Mesodermal cell (in vitro differentiated cells): ENCODE measurements around the gene ADAM33.

Experiments used
- H3K27ac ChIP-seq: 2 replicates; pipeline ENCODE4 v1.7.0; 2013; ENCODE audit warnings: mild to moderate bottlenecking, low read depth, low read length, moderate library complexity; ENCODE audit not compliant: severe bottlenecking
- H3K36me3 ChIP-seq: 2 replicates; pipeline ENCODE4 v1.7.1; 2013; ENCODE audit warnings: mild to moderate bottlenecking, low read length, moderate library complexity; ENCODE audit not compliant: control insufficient read depth, insufficient read depth
- H3K4me1 ChIP-seq: one replicate; pipeline ENCODE4 v1.7.1; 2013; ENCODE audit warnings: mild to moderate bottlenecking, low read length; ENCODE audit not compliant: insufficient read depth, control insufficient read depth, poor library complexity, severe bottlenecking
- H3K4me3 ChIP-seq: 2 replicates; pipeline ENCODE4 v1.7.0; 2013; ENCODE audit warnings: low read length, control low read depth, mild to moderate bottlenecking; ENCODE audit not compliant: insufficient read depth, poor library complexity, severe bottlenecking; ENCODE audit errors: extremely low read depth
- H3K9me3 ChIP-seq: 2 replicates; pipeline ENCODE4 v1.7.1; 2013; ENCODE audit warnings: mild to moderate bottlenecking, low read length, moderate library complexity; ENCODE audit not compliant: control insufficient read depth
- WGBS, 2 experiments: methylation state at CpG; one replicate each; pipeline ENCODE4 v1.1.5; 2013; ENCODE audit warnings: missing lambda C conversion rate in 2 of 2; ENCODE audit not compliant: insufficient coverage in 2 of 2; 5-methylcytosine and 5-hydroxymethylcytosine counted together

Gene ADAM33

DNA sequence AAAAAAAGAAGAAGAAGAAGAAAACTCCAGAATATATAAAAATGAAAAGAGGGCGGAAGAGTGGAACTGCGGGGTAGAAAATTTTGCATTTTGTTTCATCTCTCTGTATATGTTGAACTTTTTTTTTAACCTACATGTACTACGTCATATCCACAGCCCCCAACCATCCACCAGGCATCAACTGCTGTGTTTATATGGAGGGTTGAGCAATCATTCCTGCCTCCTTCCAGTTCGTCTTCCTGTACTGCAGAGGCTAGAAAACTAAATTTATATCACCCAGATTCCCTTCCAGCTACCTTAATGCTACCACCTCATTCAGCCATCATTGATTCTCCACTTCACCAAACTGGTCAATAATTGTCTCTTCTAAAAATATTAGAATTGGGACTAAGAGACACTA is 40.1 kb upstream of the ADAM33 start:
- H3K4me1 ChIP-seq = no peaks in the 10 kb centered on the region
- WGBS, 2 experiments = no CpG with 5 or more reads among the region's 4 CpGs
- no peaks in the 10 kb centered on the region for H3K9me3 ChIP-seq
- H3K36me3 ChIP-seq = no peaks in the 10 kb centered on the region
- no peak overlapping the region for H3K4me3 ChIP-seq
- no peak overlapping the region for H3K27ac ChIP-seq

DNA sequence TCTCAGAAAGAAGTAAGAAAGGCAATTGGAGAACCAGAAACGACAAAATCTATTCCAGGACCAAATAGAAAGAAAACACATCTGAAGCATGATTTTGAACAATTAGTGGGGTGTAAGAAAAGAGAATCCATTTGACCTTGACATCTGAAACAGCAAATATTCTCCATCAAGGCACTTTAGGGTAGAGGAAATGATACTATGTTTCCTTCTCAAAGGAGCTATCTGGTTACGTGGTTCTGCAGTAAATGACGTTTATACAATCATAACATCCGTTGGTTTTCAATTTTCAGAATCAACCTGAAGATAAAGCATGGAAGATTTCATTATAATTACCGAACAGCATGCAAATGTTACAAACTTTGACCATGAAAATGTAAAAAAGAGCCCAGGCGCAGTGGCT is 38.8 kb upstream of the ADAM33 start:
- Histone ChIP-seq H3K36me3 (no peaks in the 10 kb centered on the region), H3K4me3 (no peak overlapping the region), H3K27ac (no peak overlapping the region), H3K9me3 (no peaks in the 10 kb centered on the region), H3K4me1 (no peaks in the 10 kb centered on the region)
- 78 to 89% methylated on average over 5 of the region's 6 CpGs for WGBS, 2 experiments

DNA sequence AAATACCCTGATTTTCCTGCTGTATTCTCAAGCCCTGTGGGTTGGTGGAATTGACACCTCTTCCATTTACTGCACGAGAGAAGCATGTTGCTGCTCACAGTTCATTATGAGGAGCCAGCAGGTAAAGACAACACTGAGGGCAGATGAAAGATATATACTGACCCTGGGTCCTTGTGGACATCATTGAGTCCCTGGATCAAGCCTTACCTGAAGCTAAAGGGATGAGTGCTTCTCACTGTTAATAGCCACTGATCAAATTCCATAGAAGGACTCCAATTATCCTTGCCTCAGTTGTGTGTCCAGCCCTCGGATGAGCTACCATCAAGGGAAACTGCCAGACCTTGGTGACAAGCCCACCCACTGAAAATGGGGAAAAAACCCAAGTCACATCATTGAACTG is 38.3 kb upstream of the ADAM33 start:
- H3K27ac ChIP-seq = no peak overlapping the region
- H3K36me3 ChIP-seq = no peaks in the 10 kb centered on the region
- no peaks in the 10 kb centered on the region for H3K9me3 ChIP-seq
- H3K4me1 ChIP-seq = no peaks in the 10 kb centered on the region
- WGBS, 2 experiments = 77 to 90% methylated on average over 2 of the region's 2 CpGs
- no peak overlapping the region for H3K4me3 ChIP-seq

DNA sequence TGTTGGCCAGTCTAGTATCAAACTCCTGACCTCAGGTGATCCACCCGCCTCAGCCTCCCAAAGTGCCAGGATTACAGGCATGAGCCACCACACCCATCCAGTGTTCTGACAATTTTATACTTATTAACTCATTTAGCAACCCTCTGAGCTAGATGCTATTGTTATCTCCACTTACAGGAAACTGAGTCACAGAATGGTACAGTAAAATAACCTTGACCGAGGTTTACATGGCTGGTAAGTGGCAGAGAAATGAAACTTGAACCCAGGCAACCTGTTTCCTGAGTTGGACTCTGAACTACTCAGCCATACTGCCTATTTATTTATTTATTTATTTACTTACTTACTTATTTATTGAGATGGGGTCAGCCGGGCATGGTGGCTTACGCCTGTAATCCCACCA is 37.2 kb upstream of the ADAM33 start:
- H3K4me3 ChIP-seq = no peak overlapping the region
- H3K4me1 ChIP-seq = no peaks in the 10 kb centered on the region
- H3K36me3 ChIP-seq = no peaks in the 10 kb centered on the region
- H3K27ac ChIP-seq = no peak overlapping the region
- no peaks in the 10 kb centered on the region for H3K9me3 ChIP-seq
- WGBS, 2 experiments = 86 to 100% methylated on average over 2 to 3 of the region's 4 CpGs

DNA sequence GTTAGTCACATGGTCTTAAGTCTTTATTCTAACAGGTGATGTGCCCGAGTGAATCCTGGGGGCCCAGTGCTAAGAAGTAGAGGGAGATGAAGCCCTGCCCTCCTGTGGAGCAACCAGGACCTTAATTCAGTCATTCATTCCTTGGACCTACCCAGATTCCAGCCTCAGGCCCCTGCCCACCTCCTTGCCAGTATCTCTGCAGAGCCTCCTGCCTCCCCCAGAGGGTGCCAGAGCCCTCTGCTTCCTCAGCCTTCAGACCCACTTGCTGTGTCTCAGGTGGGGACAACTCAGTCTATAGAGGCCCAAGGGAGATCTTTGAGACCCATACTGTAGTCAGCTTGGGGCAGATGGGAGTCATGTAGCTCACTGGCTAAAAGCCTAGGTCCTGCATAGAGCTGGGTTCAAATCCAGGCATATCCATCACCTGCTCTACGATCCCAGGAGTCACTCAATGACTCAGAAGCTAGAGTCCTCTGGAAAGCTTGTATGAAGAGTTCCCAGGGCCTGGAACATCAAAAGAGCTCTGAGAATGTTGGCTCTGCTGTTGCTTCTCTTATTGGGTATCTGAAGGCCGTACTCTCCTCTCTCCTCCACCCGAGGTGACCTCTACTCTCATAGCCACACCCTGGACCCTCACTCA is 34.5 kb upstream of the ADAM33 start:
- no peaks in the 10 kb centered on the region for H3K9me3 ChIP-seq
- no peaks in the 10 kb centered on the region for H3K4me1 ChIP-seq
- 66 to 74% methylated on average over 4 of the region's 4 CpGs for WGBS, 2 experiments
- H3K27ac ChIP-seq = no peak overlapping the region
- no peaks in the 10 kb centered on the region for H3K36me3 ChIP-seq
- H3K4me3 ChIP-seq = no peak overlapping the region

DNA sequence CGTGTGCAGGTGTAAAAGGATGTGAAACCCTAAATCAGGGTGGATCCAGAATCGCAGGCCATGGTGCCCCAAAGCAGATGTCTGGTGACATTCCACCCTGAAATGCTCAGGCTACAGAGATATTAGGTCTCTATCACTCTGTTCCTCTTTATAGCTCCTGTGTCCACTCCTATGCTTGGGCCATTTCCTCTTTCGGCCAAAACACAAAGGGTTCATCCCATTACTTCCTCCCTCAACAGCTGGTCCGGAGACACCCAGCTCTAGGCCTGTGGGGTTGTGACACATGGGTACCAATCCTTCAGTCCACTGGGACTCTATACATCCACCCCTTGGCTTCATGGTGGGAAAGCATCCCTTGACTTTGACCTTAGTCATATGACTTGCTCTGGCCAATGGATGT is 32.3 kb upstream of the ADAM33 start:
- Histone ChIP-seq H3K9me3 (no peaks in the 10 kb centered on the region), H3K27ac (no peak overlapping the region), H3K4me1 (no peaks in the 10 kb centered on the region), H3K4me3 (no peak overlapping the region), H3K36me3 (no peaks in the 10 kb centered on the region)
- 98 to 100% methylated on average over 2 to 4 of the region's 4 CpGs for WGBS, 2 experiments

DNA sequence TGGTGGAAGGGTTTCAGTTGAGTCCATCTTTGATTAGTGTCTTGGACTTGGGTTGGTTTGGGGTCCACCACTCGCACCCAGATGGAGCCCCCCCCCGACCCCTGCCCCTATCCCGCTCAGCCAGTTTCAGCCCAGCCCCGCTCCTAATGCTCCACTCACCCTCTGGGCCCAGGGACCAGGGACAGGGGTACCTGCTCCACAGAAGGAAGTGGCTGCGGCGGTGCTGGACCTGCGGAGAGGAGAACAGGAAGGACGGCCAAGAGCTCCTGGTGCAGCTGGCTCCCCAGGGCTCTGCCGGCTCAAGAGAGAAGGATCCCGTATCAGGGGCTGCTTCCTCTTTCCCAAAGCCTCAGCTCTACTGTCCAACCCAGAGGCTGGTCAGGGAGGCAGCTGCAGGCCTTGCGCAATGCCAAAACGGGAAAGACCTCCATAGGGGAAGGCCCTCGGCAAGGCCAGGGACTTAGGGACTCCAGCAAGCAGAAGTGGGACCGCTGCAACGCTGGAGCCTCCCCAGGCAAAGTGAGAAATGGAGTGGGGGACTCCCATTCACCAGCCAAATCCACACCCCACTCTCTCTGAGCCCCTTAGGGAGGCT is 30.6 kb upstream of the ADAM33 start, which contains the start of gene SIGLEC1:
Gene SIGLEC1, minus strand, starts transcription at position 322 of the 595 bp plus-strand sequence. CDS start 5,472 bp downstream, outside the sequence.
- WGBS, 2 experiments = 94% methylated on average over 10 to 11 of the region's 15 CpGs
- no peak within 1 kb of the TSS for H3K4me3 ChIP-seq
- H3K4me1 ChIP-seq = no peaks in the 10 kb centered on the region
- no peaks in the 10 kb centered on the region for H3K36me3 ChIP-seq
- no peaks in the 10 kb centered on the region for H3K9me3 ChIP-seq
- no peak within 1 kb of the TSS for H3K27ac ChIP-seq

DNA sequence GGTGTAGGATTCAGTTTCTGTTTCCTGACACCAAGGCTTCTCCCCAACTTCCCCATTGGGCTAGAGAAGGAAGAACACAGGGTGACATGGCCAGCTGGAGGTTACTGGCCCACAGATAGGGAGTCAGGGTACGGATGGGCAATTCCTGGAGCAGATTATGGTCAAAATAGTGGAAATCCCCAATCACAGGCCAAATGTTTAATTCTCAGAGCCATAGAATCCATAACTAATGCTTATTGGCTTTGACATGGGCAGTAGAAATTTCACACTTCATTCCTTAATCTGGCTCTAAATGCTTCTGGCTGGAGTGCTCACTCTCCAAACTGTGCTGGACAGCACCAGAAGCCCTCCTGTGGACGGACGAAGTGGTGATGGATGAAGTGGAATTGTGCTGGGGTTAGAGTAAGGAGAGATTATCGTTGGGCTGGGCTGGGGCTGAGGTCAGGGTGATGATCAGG is 29.7 kb upstream of the ADAM33 start:
- Histone ChIP-seq H3K9me3 (no peaks in the 10 kb centered on the region), H3K36me3 (no peaks in the 10 kb centered on the region), H3K27ac (no peak overlapping the region), H3K4me1 (no peaks in the 10 kb centered on the region), H3K4me3 (no peak overlapping the region)
- 95 to 97% methylated on average over 3 of the region's 4 CpGs for WGBS, 2 experiments

DNA sequence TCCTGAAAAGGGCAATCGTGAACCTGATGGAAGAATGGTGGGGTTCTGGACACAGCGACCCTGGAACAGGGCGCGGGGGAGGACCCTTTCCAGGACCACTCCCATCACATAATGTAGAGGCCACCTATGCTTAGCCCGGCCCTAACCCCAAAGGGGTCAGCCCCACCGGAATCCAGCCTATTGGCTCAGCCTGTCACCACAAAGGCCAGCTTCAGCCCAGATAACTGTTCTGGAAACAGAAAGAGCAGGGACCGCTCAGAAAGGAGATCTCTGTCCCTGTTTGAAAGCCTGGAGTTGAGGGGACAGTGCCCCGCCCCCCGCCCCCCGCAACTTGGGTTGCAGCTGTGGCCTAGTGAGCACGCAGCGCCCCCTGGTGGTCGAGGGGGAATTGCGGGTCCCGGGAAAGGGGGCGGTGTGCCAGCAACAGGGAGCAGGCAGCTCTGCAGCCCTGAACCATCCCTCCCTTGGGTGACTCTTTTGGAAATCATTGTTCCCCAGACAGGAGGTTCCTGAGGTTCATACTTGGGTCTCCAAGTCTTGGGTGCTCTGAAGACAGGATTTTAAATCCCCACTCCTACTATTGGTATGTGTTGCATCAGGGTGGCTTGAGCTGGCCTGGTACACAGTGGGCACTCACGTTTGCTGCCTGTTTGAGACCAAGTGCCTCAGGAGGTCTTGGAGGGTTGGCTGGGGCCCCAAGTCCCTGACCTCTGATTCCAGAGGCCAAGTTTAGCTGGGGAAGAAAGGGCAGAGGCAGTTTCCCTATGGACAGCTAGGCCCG is 29.1 kb upstream of the ADAM33 start:
- H3K27ac ChIP-seq = no peak overlapping the region
- H3K36me3 ChIP-seq = no peaks in the 10 kb centered on the region
- no peaks in the 10 kb centered on the region for H3K9me3 ChIP-seq
- H3K4me1 ChIP-seq = no peaks in the 10 kb centered on the region
- 33 to 81% methylated on average over 7 to 9 of the region's 18 CpGs for WGBS, 2 experiments
- H3K4me3 ChIP-seq = no peak overlapping the region

DNA sequence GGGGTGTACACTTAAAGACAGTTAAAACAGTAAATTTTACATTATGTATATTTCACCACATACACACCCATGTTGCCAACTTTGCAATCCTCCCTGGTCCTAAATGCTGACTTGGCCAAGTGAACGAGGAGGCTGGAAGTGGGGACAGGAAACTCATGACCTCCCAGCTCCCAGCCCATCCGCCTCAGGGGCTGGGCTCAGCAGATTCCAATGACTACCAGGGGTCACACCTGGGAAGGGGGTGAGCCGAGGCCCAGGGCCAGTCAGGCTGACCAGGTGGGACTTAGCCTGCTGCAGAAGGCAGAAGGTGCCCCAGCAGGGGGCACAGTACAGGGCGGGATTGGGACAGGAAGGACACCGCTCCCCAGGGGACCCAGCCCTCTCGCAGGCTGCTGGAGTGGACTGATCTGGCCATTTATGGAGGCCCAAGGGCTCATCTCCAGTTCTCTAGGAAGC is 28.2 kb upstream of the ADAM33 start:
- no peak overlapping the region for H3K27ac ChIP-seq
- 84 to 88% methylated on average over 5 to 6 of the region's 6 CpGs for WGBS, 2 experiments
- H3K4me1 ChIP-seq = no peaks in the 10 kb centered on the region
- H3K9me3 ChIP-seq = no peaks in the 10 kb centered on the region
- no peaks in the 10 kb centered on the region for H3K36me3 ChIP-seq
- no peak overlapping the region for H3K4me3 ChIP-seq
